ENCODE data around the gene GAPDHS. TPM values are rescaled to one million over a fixed set of nuclear protein-coding genes. Genes with fewer than 3 reads are reported as not detected.

Gene GAPDHS
- polyA plus RNA-seq (ENCODE audit: low read depth in 6 of 6) = not detected

- no peaks in the 10 kb centered on the region for H3K9me3 Mint-ChIP-seq
- ATAC-seq (ENCODE audit: low read depth in 2 of 2) (no peak), DNase-seq (no peak)
- H3K4me3 Mint-ChIP-seq = peak within 1 kb of the TSS; percentile 38 to 88 (median 76)
- H3K27ac Mint-ChIP-seq = peak within 1 kb of the TSS in 4 of 6 donors; percentile 30 to 94 (median 48)
- peaks cover 15 to 20% (median 16%) of the 10 kb centered on the region in 3 donors for H3K4me1 Mint-ChIP-seq
- H3K36me3 Mint-ChIP-seq = peaks cover 0 to 8% of the 10 kb centered on the region in 2 donors
- H3K27me3 Mint-ChIP-seq = peaks cover 20 to 50% (median 44%) of the 10 kb centered on the region in 3 donors
These were observed at the start of gene GAPDHS for GRCh38 chr19:35533201-35533821. Gene GAPDHS (plus strand): TSS chr19:35533456. CDS start chr19:35533528, 72 bp downstream.

DNA sequence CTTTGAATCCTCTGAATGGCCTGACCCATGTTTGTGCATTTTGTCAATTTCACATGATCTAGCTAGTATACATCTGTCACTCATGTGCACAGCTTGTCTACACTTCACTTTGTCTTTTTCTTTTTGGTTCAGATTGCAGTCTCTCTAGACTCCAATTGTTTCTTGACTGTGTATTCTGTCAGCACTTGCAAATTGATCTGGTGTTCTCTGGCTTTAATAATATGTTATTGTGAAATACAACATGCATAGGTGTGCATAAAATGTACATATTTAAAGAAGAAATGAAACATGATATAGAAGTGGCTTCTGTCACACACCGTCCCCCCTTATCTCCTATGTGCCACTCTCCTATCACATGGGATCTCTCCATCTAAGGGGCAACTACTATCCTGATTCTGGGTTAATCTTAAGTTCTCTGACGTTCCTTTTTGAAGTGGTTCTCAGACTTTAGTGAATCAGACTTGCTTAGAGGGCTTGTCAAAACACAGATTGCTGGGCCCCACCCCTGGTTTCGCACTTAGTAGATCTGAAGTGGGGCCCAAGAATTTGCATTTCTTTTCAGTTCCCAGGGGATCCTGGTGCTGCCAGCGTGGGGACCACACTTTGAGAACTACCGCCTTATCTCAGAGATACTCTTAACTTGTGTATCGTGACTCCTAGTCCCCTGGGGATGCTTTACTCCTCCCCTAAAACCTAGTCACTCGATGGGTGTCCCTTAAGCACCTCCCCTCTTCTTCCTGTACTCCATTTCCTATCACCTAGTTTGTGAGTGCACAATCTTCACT, 48.8 kb upstream of the GAPDHS start:
- H3K9me3 Mint-ChIP-seq = no peaks in the 10 kb centered on the region
- H3K4me3 Mint-ChIP-seq = peak overlapping the region in 7 of 8 donors; percentile 24 to 82 (median 59)
- peak; percentile 98 for ATAC-seq (ENCODE audit: low read depth in 2 of 2)
- H3K4me1 Mint-ChIP-seq = peaks cover 13 to 23% (median 15%) of the 10 kb centered on the region in 3 donors
- H3K27me3 Mint-ChIP-seq = peaks cover 0 to 19% (median 8%) of the 10 kb centered on the region in 3 donors
- peak overlapping the region in 5 of 6 donors; percentile 4 to 93 (median 70) for H3K27ac Mint-ChIP-seq
- no peaks in the 10 kb centered on the region for H3K36me3 Mint-ChIP-seq
- peak; percentile 44 for DNase-seq

DNA sequence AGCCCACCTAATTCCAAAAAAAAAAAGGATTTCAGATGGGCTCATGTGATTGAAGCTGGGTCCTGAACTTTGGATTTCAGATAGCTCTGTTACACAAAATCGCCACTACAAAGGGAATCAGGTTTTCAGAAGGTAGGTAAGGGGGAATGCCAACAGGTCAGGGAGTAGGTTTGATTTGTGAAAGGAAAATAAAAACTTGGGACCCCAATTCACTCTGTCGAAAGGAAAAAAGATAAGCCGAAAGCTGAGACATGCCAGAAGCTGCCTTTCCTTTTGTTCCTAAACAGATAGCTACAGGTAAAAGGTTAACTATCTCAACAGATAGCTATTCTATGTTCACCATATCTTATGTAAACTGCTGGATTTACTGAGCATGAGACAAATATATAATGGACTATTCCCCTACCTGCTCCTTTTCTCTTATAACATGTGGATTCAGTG, 47.0 kb upstream of the GAPDHS start:
- H3K9me3 Mint-ChIP-seq = no peaks in the 10 kb centered on the region
- no peaks in the 10 kb centered on the region for H3K36me3 Mint-ChIP-seq
- peaks cover 4 to 33% (median 23%) of the 10 kb centered on the region in 3 donors for H3K27me3 Mint-ChIP-seq
- peak overlapping the region in 2 of 6 donors; percentile 7 to 87 for H3K27ac Mint-ChIP-seq
- DNase-seq (no peak), ATAC-seq (ENCODE audit: low read depth in 2 of 2) (no peak)
- no peak overlapping the region for H3K4me3 Mint-ChIP-seq
- peaks cover 13 to 23% (median 15%) of the 10 kb centered on the region in 3 donors for H3K4me1 Mint-ChIP-seq

DNA sequence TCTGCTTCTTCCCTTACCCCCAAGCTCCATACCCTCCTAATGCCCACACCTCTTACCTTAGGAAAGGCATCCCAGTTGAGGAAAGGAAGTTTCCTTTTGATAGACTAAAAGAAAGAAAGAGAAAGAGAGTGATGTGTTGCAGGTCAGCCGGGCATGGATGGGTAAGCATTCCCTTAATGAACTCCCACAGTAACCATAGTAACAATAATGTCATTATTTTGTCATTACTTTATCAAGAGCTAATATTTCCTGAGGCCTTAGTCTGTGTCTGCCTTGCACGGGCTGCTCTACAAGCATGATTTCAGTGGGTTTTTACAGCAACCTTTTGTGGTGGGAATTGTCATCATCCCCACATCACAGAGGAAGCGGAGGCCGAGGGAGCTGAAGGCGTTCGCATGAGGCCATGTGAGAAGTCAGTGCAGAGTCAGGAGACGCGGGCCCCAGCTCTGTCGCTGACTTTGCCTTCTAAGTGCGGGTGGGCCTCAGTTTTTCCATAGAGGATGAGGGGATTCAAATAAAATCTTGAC, 45.5 kb upstream of the GAPDHS start:
- Mint-ChIP-seq H3K27me3 (peaks cover 12 to 42% (median 27%) of the 10 kb centered on the region in 3 donors), H3K4me3 (no peak overlapping the region), H3K36me3 (no peaks in the 10 kb centered on the region), H3K27ac (peak overlapping the region in 1 of 6 donors; percentile 75), H3K4me1 (peaks cover 13 to 23% (median 15%) of the 10 kb centered on the region in 3 donors), H3K9me3 (no peaks in the 10 kb centered on the region)
- DNase-seq (no peak), ATAC-seq (ENCODE audit: low read depth in 2 of 2) (no peak)

DNA sequence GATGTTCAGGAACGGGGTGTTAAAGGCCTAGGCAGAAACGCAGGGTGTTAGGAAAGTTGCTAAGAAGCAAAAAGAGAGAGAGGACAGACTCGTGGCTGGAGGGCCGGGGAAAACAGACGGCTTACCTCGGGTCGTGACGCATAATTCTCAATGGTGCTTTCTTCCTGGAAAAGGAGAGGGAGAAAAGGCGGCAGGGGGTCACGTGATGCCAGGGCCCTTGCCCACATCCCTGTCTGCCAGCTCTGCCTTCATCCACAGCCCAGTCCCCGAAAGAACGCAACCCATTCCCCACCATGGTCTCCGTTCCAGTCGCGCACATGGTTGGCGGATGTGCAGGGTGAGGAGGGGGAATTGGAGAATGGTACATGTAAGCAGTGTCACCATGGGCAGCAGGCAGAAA, 44.6 kb upstream of the GAPDHS start:
- ATAC-seq (ENCODE audit: low read depth in 2 of 2) = no peak
- peak overlapping the region in 1 of 6 donors; percentile 48 for H3K27ac Mint-ChIP-seq
- H3K36me3 Mint-ChIP-seq = no peaks in the 10 kb centered on the region
- peaks cover 12 to 42% (median 27%) of the 10 kb centered on the region in 3 donors for H3K27me3 Mint-ChIP-seq
- H3K4me1 Mint-ChIP-seq = peaks cover 13 to 19% (median 15%) of the 10 kb centered on the region in 3 donors
- no peak for DNase-seq
- H3K4me3 Mint-ChIP-seq = no peak overlapping the region
- no peaks in the 10 kb centered on the region for H3K9me3 Mint-ChIP-seq

GRCh38 chr19:35490364-35490763, 42.9 kb upstream of the GAPDHS start, which contains the start of gene KRTDAP:
Gene KRTDAP (minus strand): TSS chr19:35490464. CDS start chr19:35490442, 22 bp downstream.
- no peak within 1 kb of the TSS for H3K27ac Mint-ChIP-seq
- H3K27me3 Mint-ChIP-seq = peaks cover 12 to 47% (median 27%) of the 10 kb centered on the region in 3 donors
- peaks cover 6 to 10% (median 9%) of the 10 kb centered on the region in 3 donors for H3K4me1 Mint-ChIP-seq
- H3K9me3 Mint-ChIP-seq = no peaks in the 10 kb centered on the region
- H3K4me3 Mint-ChIP-seq = no peak within 1 kb of the TSS
- DNase-seq (no peak), ATAC-seq (ENCODE audit: low read depth in 2 of 2) (no peak)
- no peaks in the 10 kb centered on the region for H3K36me3 Mint-ChIP-seq

DNA sequence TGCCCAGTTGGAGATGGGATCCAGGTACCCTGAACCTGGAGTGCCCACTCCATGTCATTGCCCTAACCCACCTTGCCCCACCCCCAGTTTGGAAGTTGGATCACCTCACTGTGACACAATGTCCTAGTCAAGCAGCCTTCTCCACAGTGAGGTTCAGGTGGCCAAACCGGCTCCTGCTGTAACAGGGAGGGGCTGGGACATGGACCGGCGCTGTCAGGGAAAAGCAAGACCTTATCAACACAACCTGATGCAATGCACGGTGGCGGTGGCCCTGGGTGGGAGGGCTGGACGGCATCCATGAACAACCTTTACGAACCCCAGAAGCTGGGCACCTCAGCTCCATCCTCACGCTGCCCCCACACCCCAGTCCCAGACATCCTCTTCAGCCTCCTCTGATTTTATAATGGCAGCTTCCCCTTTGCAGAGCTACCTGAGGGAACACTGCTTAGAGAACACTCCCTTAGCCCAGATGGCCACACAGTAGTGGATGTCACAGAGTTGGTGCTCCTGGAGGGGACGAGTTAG, 41.4 kb upstream of the GAPDHS start:
- DNase-seq (no peak), ATAC-seq (ENCODE audit: low read depth in 2 of 2) (no peak)
- Mint-ChIP-seq H3K27ac (no peak overlapping the region), H3K4me1 (peaks cover 7 to 12% (median 9%) of the 10 kb centered on the region in 3 donors), H3K4me3 (no peak overlapping the region), H3K36me3 (no peaks in the 10 kb centered on the region), H3K9me3 (no peaks in the 10 kb centered on the region), H3K27me3 (peaks cover 12 to 47% (median 27%) of the 10 kb centered on the region in 3 donors)

GRCh38 chr19:35493971-35494370, 39.3 kb upstream of the GAPDHS start:
- peaks cover 17 to 39% (median 19%) of the 10 kb centered on the region in 3 donors for H3K27me3 Mint-ChIP-seq
- peaks cover 7 to 9% (median 8%) of the 10 kb centered on the region in 3 donors for H3K4me1 Mint-ChIP-seq
- no peak overlapping the region for H3K4me3 Mint-ChIP-seq
- H3K36me3 Mint-ChIP-seq = no peaks in the 10 kb centered on the region
- no peaks in the 10 kb centered on the region for H3K9me3 Mint-ChIP-seq
- H3K27ac Mint-ChIP-seq = no peak overlapping the region
- ATAC-seq (ENCODE audit: low read depth in 2 of 2) (no peak), DNase-seq (no peak)

DNA sequence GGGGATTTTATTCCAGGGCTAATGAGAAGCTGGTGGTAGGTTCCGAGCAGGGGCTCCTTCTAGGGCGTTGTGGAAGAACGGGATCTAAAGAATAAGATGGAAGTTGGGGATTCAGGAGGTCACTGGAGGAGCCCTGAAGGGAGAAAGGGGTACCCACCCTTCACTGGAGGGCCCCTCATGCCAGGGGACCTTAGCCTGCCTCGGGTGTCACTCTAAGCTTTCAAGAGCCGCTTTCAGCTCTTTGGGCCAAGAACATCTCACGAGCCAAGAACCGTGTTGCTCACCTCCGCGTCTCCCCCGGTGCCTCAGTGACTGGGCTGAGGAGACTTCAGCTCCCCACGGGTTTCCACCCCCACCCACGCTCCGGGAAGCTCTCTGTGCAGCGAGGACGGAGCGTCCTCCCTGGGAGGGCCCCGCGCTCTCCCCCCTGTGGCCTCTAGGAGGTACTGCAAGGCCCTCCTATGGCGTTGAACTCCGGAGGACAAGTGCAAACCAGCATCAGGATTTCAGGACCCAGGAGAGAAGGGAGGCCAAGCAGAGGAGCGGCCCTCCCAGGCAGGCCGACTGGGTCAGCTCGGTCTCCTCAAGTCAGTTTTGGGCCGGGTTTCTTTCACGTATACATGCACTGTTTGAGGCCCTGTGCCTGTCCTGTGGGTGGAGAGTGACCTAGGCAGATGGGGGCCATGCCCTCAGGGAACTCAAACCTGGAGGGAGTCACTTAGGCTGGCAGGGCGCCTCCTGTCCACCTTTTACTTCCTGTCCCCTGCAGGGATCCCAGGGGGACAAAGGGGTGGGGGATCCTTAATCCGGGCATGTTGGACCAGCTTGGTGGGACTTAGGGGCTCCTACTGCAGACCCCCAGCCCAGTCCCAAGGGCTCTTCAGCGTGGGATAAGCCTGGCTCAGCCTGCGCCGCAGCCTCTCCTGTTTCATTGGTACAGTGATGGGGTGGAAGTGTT, 37.9 kb upstream of the GAPDHS start:
- ATAC-seq (ENCODE audit: low read depth in 2 of 2) (peak; percentile 92 to 94), DNase-seq (peak; percentile 59)
- peaks cover 7 to 9% (median 8%) of the 10 kb centered on the region in 3 donors for H3K4me1 Mint-ChIP-seq
- no peaks in the 10 kb centered on the region for H3K36me3 Mint-ChIP-seq
- H3K27me3 Mint-ChIP-seq = peaks cover 16 to 30% (median 23%) of the 10 kb centered on the region in 3 donors
- peak overlapping the region in 4 of 8 donors; percentile 29 to 72 (median 36) for H3K4me3 Mint-ChIP-seq
- H3K27ac Mint-ChIP-seq = no peak overlapping the region
- no peaks in the 10 kb centered on the region for H3K9me3 Mint-ChIP-seq

GRCh38 chr19:35497406-35497805, 35.9 kb upstream of the GAPDHS start:
- no peak overlapping the region for H3K27ac Mint-ChIP-seq

DNA sequence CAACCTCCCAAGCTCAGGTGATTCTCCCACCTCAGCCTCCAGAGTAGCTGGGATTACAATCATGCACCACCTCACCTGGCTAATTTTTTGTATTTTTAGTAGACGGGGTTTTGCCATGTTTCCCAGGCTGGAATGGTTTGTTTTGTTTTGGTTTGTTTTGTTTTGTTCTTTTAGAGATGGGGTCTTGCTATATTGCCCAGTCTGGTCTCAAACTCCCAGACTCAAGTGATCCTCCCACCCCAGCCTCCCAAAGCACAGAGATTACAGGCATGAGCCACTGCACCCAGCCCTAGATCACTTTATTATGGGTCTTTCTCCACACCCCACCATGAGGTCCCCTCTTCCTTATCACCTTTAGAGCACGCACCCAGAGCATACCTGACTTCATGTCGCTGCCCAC, 35.0 kb upstream of the GAPDHS start:
- H3K27me3 Mint-ChIP-seq = peaks cover 10 to 37% (median 31%) of the 10 kb centered on the region in 3 donors
- H3K9me3 Mint-ChIP-seq = no peaks in the 10 kb centered on the region
- H3K36me3 Mint-ChIP-seq = no peaks in the 10 kb centered on the region
- DNase-seq (no peak), ATAC-seq (ENCODE audit: low read depth in 2 of 2) (no peak)
- H3K27ac Mint-ChIP-seq = peak overlapping the region in 1 of 6 donors; percentile 1
- no peak overlapping the region for H3K4me3 Mint-ChIP-seq
- H3K4me1 Mint-ChIP-seq = peaks cover 7 to 9% (median 8%) of the 10 kb centered on the region in 3 donors

More at GRCh38 chr19:35497406-35497805, 35.9 kb upstream of the GAPDHS start:
- H3K9me3 Mint-ChIP-seq = no peaks in the 10 kb centered on the region
- H3K4me1 Mint-ChIP-seq = peaks cover 7 to 9% (median 8%) of the 10 kb centered on the region in 3 donors
- H3K27me3 Mint-ChIP-seq = peaks cover 14 to 31% (median 23%) of the 10 kb centered on the region in 3 donors
- ATAC-seq (ENCODE audit: low read depth in 2 of 2) (no peak), DNase-seq (no peak)
- H3K4me3 Mint-ChIP-seq = no peak overlapping the region
- H3K36me3 Mint-ChIP-seq = no peaks in the 10 kb centered on the region

GRCh38 chr19:35498984-35499527, 34.2 kb upstream of the GAPDHS start:
- Mint-ChIP-seq H3K27ac (no peak overlapping the region), H3K36me3 (no peaks in the 10 kb centered on the region), H3K4me1 (peaks cover 7 to 9% (median 8%) of the 10 kb centered on the region in 3 donors), H3K4me3 (no peak overlapping the region), H3K9me3 (no peaks in the 10 kb centered on the region), H3K27me3 (peaks cover 10 to 38% (median 36%) of the 10 kb centered on the region in 3 donors)
- no peak for DNase-seq
- no peak for ATAC-seq (ENCODE audit: low read depth in 2 of 2)

Measured in naive B cell (primary cell).